PC-3 (cell line): ENCODE measurements around the gene KLHDC1.
"Not testable (repeated sequence)": the region's sequence is repeated elsewhere in the genome, so short reads cannot be mapped to it uniquely, and the experiment has no call there.

Experiments
- CTCF ChIP-seq: fragments of 300-600 bp; sonication (generic); conservative IDR thresholded peaks from 2 replicates; pipeline ENCODE4 v1.5.1; 2017; ENCODE audit warnings: antibody characterized with exemption, low read depth, mild to moderate bottlenecking, low read length
- EZH2 ChIP-seq: fragments of 300-600 bp; sonication (generic); IDR thresholded peaks from one replicate; pipeline ENCODE4 v1.6.1; 2017; ENCODE audit warnings: antibody characterized with exemption, mild to moderate bottlenecking, low read length; ENCODE audit not compliant: unreplicated experiment

- not testable (repeated sequence) for TF ChIP-seq CTCF, EZH2
Observed at GRCh38 chr14:49781040-49781439, 88.1 kb downstream of the KLHDC1 start.
